ENCODE results near the gene ABCF3.

DNA sequence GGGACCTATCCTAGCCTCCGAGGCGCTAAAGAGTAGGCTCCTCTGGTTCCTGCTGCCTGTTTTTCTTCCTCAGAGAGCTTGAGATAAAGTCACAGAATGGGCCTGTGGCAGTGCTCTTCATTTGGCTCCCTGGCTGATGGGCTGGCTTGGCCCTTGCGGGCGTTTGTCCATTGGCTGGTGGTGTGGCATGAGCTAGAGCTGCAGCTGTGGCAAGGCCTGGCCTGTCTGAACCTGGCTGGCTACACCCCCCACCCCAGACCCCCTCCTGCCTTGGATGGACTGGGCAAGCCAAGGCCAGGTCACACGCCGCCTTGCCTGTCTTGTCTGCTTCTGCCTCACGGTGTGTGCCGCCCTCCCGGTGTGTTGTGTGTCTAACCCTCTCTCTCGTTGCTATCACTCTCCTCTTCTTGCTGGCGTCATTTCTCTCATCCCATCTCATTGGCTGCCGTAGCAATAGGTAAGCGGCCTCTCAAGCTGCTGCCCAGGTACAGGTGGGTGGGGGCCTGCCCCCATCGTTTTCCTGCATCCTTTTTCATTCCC, 8.2 kb upstream of the ABCF3 start:
- no peak for TF ChIP-seq POLR2A (IDR thresholded peaks at IDR 0.05; ENCODE audit: low read depth, low read length)
- no peak for TF ChIP-seq EZH2 (IDR thresholded peaks at IDR 0.05; ENCODE audit: borderline replicate concordance, low read depth, low read length, severe bottlenecking)
- TF ChIP-seq, protein P1, sequence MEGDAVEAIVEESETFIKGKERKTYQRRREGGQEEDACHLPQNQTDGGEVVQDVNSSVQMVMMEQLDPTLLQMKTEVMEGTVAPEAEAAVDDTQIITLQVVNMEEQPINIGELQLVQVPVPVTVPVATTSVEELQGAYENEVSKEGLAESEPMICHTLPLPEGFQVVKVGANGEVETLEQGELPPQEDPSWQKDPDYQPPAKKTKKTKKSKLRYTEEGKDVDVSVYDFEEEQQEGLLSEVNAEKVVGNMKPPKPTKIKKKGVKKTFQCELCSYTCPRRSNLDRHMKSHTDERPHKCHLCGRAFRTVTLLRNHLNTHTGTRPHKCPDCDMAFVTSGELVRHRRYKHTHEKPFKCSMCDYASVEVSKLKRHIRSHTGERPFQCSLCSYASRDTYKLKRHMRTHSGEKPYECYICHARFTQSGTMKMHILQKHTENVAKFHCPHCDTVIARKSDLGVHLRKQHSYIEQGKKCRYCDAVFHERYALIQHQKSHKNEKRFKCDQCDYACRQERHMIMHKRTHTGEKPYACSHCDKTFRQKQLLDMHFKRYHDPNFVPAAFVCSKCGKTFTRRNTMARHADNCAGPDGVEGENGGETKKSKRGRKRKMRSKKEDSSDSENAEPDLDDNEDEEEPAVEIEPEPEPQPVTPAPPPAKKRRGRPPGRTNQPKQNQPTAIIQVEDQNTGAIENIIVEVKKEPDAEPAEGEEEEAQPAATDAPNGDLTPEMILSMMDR (IDR thresholded peaks at IDR 0.05; ENCODE audit: extremely low read depth in 1 of 2, insufficient read depth in 1 of 2, low read depth in 1 of 2, low read length in 2 of 2): no peak
- no peak for TF ChIP-seq JUN (IDR thresholded peaks at IDR 0.05; ENCODE audit: borderline replicate concordance, insufficient read depth, insufficient read length, low read depth)
